SJSA1 (cell line): Measurements from ENCODE around the gene PSKH1. TPM values are rescaled to one million over a fixed set of nuclear protein-coding genes. Genes with fewer than 3 reads are reported as not detected.

Experiments used
- DNase-seq, 2 experiments: peaks; one replicate each; pipeline ENCODE4 v3.0.0-alpha.2; 2015 to 2020; ENCODE audit warnings: low spot score in 2 of 2, low read depth in 1 of 2
- H3K27ac ChIP-seq: fragments of 250-450 bp; sonication (Bioruptor Pico); 2 replicates; pipeline ENCODE4 v1.5.1; 2020; ENCODE audit warnings: mild to moderate bottlenecking, moderate library complexity
- H3K27me3 ChIP-seq: fragments of 250-450 bp; sonication (Bioruptor Pico); replicated peaks from 2 replicates; pipeline ENCODE4 v1.5.1; 2020; ENCODE audit warnings: mild to moderate bottlenecking, moderate library complexity
- H3K36me3 ChIP-seq: fragments of 250-450 bp; sonication (Bioruptor Pico); 2 replicates; pipeline ENCODE4 v1.5.1; 2020; ENCODE audit warnings: mild to moderate bottlenecking
- H3K4me1 ChIP-seq: fragments of 250-450 bp; sonication (Bioruptor Pico); replicated peaks from 2 replicates; pipeline ENCODE4 v1.6.1; 2021; ENCODE audit warnings: mild to moderate bottlenecking
- H3K4me3 ChIP-seq: fragments of 250-450 bp; sonication (Bioruptor Pico); 2 replicates; pipeline ENCODE4 v1.5.1; 2020; ENCODE audit warnings: mild to moderate bottlenecking
- H3K9me3 ChIP-seq: fragments of 250-450 bp; sonication (Bioruptor Pico); replicated peaks from 2 replicates; pipeline ENCODE4 v1.5.1; 2020; ENCODE audit warnings: mild to moderate bottlenecking
- total RNA-seq: library from RNA; depleted of rRNA; stranded (reverse); fragments of >200 nt; shearing (Covaris generic); gene quantifications from 2 replicates; pipeline ENCODE4 v1.2.3, GENCODE V29; 2014; rRNA removed

The PSKH1 gene
- total RNA-seq, 1 experiment from 2014 or later: 10.6 TPM

DNA sequence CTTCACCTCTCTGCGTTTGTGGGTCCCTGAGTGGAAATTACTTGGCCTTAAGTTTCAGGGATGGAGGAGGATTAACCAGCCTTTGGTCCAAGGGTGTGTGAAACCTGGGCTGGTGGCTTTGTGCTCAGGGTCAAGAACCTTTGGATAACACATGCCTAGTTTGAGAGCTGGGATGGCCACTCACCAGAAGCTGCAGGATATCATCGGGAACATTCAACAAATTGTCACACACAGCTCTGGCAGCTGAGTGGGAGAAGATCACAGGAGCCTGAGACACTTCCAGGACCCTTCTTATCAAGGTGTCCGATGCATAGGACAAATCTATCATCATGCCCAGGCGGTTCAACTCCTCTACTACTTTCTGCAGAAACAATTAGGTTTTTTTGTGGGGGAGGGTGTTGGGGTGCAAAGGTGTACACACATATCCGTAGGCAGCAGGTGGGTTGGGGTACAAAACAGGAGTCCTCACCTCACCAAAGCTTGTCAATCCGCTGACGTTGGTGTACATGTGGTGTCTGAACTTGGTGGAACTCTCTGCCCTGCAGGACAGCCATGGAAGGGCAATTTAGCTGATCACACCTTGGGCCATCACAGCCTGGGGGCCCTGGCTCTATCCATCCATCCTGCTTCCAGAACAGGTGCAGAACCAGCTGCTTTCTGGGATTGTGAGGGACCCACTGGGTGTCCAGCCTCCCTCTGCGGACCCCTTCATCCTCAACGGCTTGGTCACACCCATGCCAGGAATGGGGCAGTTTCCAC lies 84.6 kb downstream of the PSKH1 start:
- no peaks in the 10 kb centered on the region for H3K36me3 ChIP-seq
- no peaks in the 10 kb centered on the region for H3K4me1 ChIP-seq
- H3K9me3 ChIP-seq: no peaks in the 10 kb centered on the region; the same call in 1 of the 2 replicates
- no peak overlapping the region for H3K27ac ChIP-seq
- no peak overlapping the region for H3K4me3 ChIP-seq
- H3K27me3 ChIP-seq: no peaks in the 10 kb centered on the region
- no peak for DNase-seq

Other genes starting within 250 kb of the PSKH1 start
- 5.2 and 7.6 TPM in 2 replicates for gene CARMIL2, start 248.1 kb upstream of the PSKH1 start, total RNA-seq
- gene ACD, start 233.0 kb upstream of the PSKH1 start, total RNA-seq: 22.6 and 33.0 TPM in 2 replicates
- 0.26 TPM in 1 of 2 replicates, not detected in the other for gene PARD6A, start 232.3 kb upstream of the PSKH1 start, total RNA-seq
- 5.1 TPM in 2 replicates for gene ENKD1, start 226.5 kb upstream of the PSKH1 start, total RNA-seq
- gene C16orf86, start 226.4 kb upstream of the PSKH1 start, total RNA-seq: 0.32 TPM in 1 of 2 replicates, not detected in the other
- 13.5 and 19.7 TPM in 2 replicates for gene GFOD2, start 173.9 kb upstream of the PSKH1 start, total RNA-seq
- gene RANBP10, start 86.7 kb upstream of the PSKH1 start, total RNA-seq: 3.5 and 3.9 TPM in 2 replicates
- gene TSNAXIP1, start 86.4 kb upstream of the PSKH1 start, total RNA-seq: 0.03 and 1.00 TPM in 2 replicates
- gene THAP11, start 50.9 kb upstream of the PSKH1 start, total RNA-seq: 45.2 and 50.7 TPM in 2 replicates
- gene NUTF2, start 46.3 kb upstream of the PSKH1 start, total RNA-seq: 39.3 and 101 TPM in 2 replicates
- 22.4 and 31.9 TPM in 2 replicates for gene CENPT, start 45.6 kb upstream of the PSKH1 start, total RNA-seq
- gene EDC4, start 20.2 kb upstream of the PSKH1 start, total RNA-seq: 52.2 and 76.1 TPM in 2 replicates
- gene NRN1L, start 8.4 kb upstream of the PSKH1 start, total RNA-seq: not detected in 2 replicates
- 0.09 and 0.29 TPM in 2 replicates for gene CTRL, start 38.6 kb downstream of the PSKH1 start, total RNA-seq
- 50.1 and 147 TPM in 2 replicates for gene PSMB10, start 43.6 kb downstream of the PSKH1 start, total RNA-seq
- gene LCAT, start 50.9 kb downstream of the PSKH1 start, total RNA-seq: 5.5 and 7.2 TPM in 2 replicates
- 62.9 and 87.8 TPM in 2 replicates for gene SLC12A4, start 75.4 kb downstream of the PSKH1 start, total RNA-seq
- not detected in 2 replicates for gene DPEP3, start 87.2 kb downstream of the PSKH1 start, total RNA-seq
- gene DPEP2, start 106.2 kb downstream of the PSKH1 start, total RNA-seq: 0.18 TPM in 1 of 2 replicates, not detected in the other
- gene DPEP2NB, start 122.7 kb downstream of the PSKH1 start, total RNA-seq: not detected in 2 replicates
- gene DDX28, start 130.0 kb downstream of the PSKH1 start, total RNA-seq: 13.1 and 13.2 TPM in 2 replicates
- gene DUS2, start 130.0 kb downstream of the PSKH1 start, total RNA-seq: 28.3 and 30.4 TPM in 2 replicates
- gene NFATC3, start 192.1 kb downstream of the PSKH1 start, total RNA-seq: 19.8 and 33.8 TPM in 2 replicates